Suprapubic skin (tissue), 4 donors: ENCODE data around the gene ITGA2. TPM values are rescaled to one million over a fixed set of nuclear protein-coding genes. Genes with fewer than 3 reads are reported as not detected.

Experiments
- DNase-seq, 2 donors: peaks; one replicate each; pipeline ENCODE4 v3.0.0-alpha.2; 2019; ENCODE audit warnings: low spot score in 2 of 2
- H3K27ac ChIP-seq: fragments of 200-600 bp; sonication (generic); one replicate; pipeline ENCODE4 v1.5.1; 2019
- H3K27me3 ChIP-seq: fragments of 200-600 bp; sonication (generic); one replicate; pipeline ENCODE4 v1.5.1; 2019
- H3K36me3 ChIP-seq: fragments of 200-600 bp; sonication (generic); one replicate; pipeline ENCODE4 v1.5.1; 2019
- H3K4me1 ChIP-seq: fragments of 200-600 bp; sonication (generic); one replicate; pipeline ENCODE4 v1.5.1; 2019
- H3K4me3 ChIP-seq: fragments of 200-600 bp; sonication (generic); one replicate; pipeline ENCODE4 v1.5.1; 2019; ENCODE audit warnings: mild to moderate bottlenecking
- H3K9me3 ChIP-seq: fragments of 200-600 bp; sonication (generic); one replicate; pipeline ENCODE4 v1.5.1; 2019
- CTCF ChIP-seq, 2 donors: fragments of 200-600 bp in 1 of 2; fragments of 450-650 bp in 1 of 2; sonication (generic) in 1 of 2; IDR thresholded peaks; one replicate each; pipeline ENCODE4 v1.5.1; 2016 to 2019; ENCODE audit warnings: antibody characterized with exemption in 2 of 2, mild to moderate bottlenecking in 1 of 2, moderate library complexity in 1 of 2
- EP300 ChIP-seq: sonication (generic); formaldehyde crosslinking; IDR thresholded peaks from one replicate; pipeline ENCODE4 v1.6.1; 2017; ENCODE audit warnings: antibody characterized with exemption
- POLR2A ChIP-seq, 2 donors: fragments of 450-650 bp; IDR thresholded peaks; one replicate each; pipeline ENCODE4 v1.6.1; 2017; ENCODE audit warnings: antibody characterized with exemption in 2 of 2, mild to moderate bottlenecking in 2 of 2, moderate library complexity in 2 of 2
- POLR2AphosphoS5 ChIP-seq, 3 donors: sonication (generic); formaldehyde crosslinking; IDR thresholded peaks; one replicate each; pipeline ENCODE4 v1.6.1; 2017; ENCODE audit warnings: antibody characterized with exemption in 3 of 3
- whole genome bisulfite sequencing: methylation state at CpG from one replicate; pipeline ENCODE4 v1.1.5; 2018; 5-methylcytosine and 5-hydroxymethylcytosine counted together
- total RNA-seq, 4 donors: library from RNA; depleted of rRNA; stranded (reverse); fragments of >200 nt; gene quantifications; one replicate each; pipeline ENCODE4 v1.1.0, GENCODE V29; 2016

Gene ITGA2
- total RNA-seq, 4 donors from 2014 or later = 29.3 to 54.5 (median 34.3) TPM

DNA sequence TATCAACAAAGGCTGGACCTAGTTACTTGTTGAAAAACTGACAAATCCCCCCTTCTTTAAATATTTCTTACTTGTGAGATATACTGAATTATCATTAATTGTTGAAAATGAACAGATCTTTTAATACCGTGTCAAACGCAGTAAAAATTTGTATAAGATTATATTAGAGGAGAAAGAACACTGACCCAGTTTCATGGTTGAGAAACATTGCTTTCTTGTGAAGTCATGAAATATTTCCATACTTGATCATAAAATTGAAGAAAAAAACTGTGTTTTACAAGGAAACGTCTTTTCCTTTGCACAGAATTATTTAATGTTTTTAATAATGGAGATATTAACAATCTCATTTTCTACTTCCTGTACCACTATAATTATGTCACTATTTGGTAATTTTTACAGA is 74.6 kb downstream of the ITGA2 start:
- Histone ChIP-seq H3K4me3 (no peak overlapping the region), H3K27me3 (no peaks in the 10 kb centered on the region), H3K4me1 (peaks cover 4% of the 10 kb centered on the region), H3K27ac (no peak overlapping the region), H3K9me3 (no peaks in the 10 kb centered on the region), H3K36me3 (peaks cover 25% of the 10 kb centered on the region)
- WGBS = 75% methylated on average over 3 of the region's 3 CpGs
- no peak for TF ChIP-seq POLR2A (IDR thresholded peaks at IDR 0.05)
- TF ChIP-seq EP300 = no peak
- no peak for TF ChIP-seq CTCF (IDR thresholded peaks at IDR 0.05)
- TF ChIP-seq POLR2AphosphoS5 (IDR thresholded peaks at IDR 0.05) = no peak
- DNase-seq = no peak

- no peak for DNase-seq
- H3K36me3 ChIP-seq = peaks cover 15% of the 10 kb centered on the region
- TF ChIP-seq EP300 (no peak), POLR2AphosphoS5 (IDR thresholded peaks at IDR 0.05) (no peak), CTCF (IDR thresholded peaks at IDR 0.05) (no peak), POLR2A (IDR thresholded peaks at IDR 0.05) (no peak)
- 88% methylated on average over 1 of the region's 1 CpG for WGBS
- H3K27ac ChIP-seq = no peak overlapping the region
- H3K9me3 ChIP-seq = no peaks in the 10 kb centered on the region
- H3K4me1 ChIP-seq = peaks cover 4% of the 10 kb centered on the region
- no peaks in the 10 kb centered on the region for H3K27me3 ChIP-seq
- H3K4me3 ChIP-seq = no peak overlapping the region
These were observed 76.9 kb downstream of the ITGA2 start for GRCh38 chr5:53066088-53066487.

DNA sequence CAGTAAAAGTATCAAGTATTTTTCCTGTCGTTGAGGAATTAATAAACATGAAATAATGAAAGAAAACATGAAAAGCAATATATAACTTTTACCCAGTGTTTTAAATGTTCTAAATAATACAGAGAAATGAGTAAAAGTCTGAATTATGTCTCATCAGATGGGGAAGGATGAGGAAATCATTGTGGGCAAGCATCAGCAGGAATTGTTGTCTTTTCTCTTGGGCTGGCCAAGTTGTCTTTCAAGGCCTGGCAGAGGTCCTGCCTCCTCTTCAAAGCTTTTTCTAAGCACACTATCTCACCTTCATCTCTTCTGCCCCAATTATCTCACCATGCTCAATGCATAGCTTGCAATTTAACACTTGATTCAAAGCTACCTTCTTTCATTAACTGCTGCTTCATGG is 78.5 kb downstream of the ITGA2 start:
- Histone ChIP-seq H3K36me3 (peaks cover 3% of the 10 kb centered on the region), H3K27ac (no peak overlapping the region), H3K4me3 (no peak overlapping the region), H3K9me3 (no peaks in the 10 kb centered on the region), H3K27me3 (no peaks in the 10 kb centered on the region), H3K4me1 (peaks cover 4% of the 10 kb centered on the region)
- WGBS = 30% methylated on average over 1 of the region's 1 CpG
- no peak for DNase-seq
- no peak for TF ChIP-seq EP300
- TF ChIP-seq CTCF (IDR thresholded peaks at IDR 0.05) = no peak
- TF ChIP-seq POLR2AphosphoS5 (IDR thresholded peaks at IDR 0.05) = no peak
- no peak for TF ChIP-seq POLR2A (IDR thresholded peaks at IDR 0.05)

- TF ChIP-seq POLR2AphosphoS5 (IDR thresholded peaks at IDR 0.05) (no peak), CTCF (IDR thresholded peaks at IDR 0.05) (no peak), POLR2A (IDR thresholded peaks at IDR 0.05) (no peak), EP300 (no peak)
- Histone ChIP-seq H3K27me3 (no peaks in the 10 kb centered on the region), H3K9me3 (no peaks in the 10 kb centered on the region), H3K4me3 (no peak overlapping the region), H3K27ac (no peak overlapping the region), H3K36me3 (peaks cover 3% of the 10 kb centered on the region), H3K4me1 (peaks cover 4% of the 10 kb centered on the region)
- WGBS = 67% methylated on average over 4 of the region's 4 CpGs
- no peak for DNase-seq
These were observed 79.2 kb downstream of the ITGA2 start for GRCh38 chr5:53068291-53068836.

DNA sequence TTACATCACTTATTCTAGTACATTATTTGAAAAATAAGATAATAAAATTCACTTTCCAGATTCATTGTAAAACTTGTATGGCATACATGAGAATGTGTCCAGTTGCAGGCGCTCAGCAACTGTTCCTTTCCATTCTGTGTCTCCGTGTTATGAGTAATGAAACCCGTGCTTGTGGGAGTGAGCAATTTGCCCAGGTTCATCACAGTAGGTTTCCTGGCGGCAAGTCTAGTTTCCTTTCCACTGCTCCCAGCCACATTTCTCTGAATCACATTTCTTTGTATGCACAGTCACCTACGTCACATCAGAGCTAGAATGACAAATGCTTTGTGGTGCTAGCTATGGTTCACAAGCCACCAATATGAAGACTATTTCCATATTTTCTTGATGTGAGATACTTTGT is 80.5 kb downstream of the ITGA2 start:
- WGBS = 89% methylated on average over 5 of the region's 5 CpGs
- Histone ChIP-seq H3K4me3 (no peak overlapping the region), H3K9me3 (no peaks in the 10 kb centered on the region), H3K27ac (no peak overlapping the region), H3K4me1 (peaks cover 4% of the 10 kb centered on the region), H3K36me3 (peaks cover 3% of the 10 kb centered on the region), H3K27me3 (no peaks in the 10 kb centered on the region)
- no peak for DNase-seq
- TF ChIP-seq EP300 (no peak), POLR2A (IDR thresholded peaks at IDR 0.05) (no peak), POLR2AphosphoS5 (IDR thresholded peaks at IDR 0.05) (no peak), CTCF (IDR thresholded peaks at IDR 0.05) (no peak)
